ENCODE results near the gene PSMD14. TPM values are rescaled to one million over a fixed set of nuclear protein-coding genes. Genes with fewer than 3 reads are reported as not detected.

Gene PSMD14
- total and polyA plus RNA-seq, 2 of the 13 experiments (the other 11 are each of a cell fraction or from before 2014, with no cell fraction given): 60.6 to 149 TPM

DNA sequence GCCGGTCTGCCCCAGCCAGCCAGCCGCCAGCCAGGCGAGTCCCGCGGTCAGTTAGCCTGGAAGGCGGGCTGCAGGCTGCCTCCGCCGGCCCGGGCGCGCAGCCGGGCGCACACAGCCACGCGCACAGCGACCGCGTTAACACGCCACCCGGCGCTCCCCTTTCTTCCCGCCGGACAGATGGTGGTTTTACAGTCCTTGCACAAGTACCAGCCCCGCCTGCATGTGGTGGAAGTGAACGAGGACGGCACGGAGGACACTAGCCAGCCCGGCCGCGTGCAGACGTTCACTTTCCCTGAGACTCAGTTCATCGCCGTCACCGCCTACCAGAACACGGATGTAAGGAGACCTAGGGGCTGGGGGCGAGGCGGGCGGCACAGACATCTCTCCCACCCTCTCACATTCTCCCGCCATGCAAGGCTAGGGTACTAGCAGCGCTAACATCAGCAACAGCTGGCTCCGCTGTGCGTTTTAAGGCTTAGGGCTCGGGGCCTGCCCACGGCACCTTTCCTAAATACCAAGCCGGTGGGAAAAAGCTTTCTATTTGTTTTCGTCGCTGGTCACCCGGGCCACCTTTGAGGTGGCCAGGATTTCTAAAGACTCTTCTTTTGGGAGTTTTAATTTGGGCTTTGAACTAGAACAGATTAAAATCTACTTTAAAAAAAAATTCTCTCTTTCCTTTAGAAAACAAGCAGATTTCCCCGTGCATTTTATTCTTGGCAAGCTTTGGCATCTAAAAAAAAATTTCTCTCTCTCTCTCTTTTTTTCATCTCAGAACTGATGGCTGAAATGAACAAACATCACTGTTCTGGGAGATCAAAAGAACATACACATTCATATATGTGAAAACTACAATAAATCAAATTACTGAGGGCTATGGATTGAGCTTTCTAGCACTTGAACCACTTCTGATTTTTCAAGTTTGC is 110.8 kb downstream of the PSMD14 start (continued):
- TF ChIP-seq, protein P1, sequence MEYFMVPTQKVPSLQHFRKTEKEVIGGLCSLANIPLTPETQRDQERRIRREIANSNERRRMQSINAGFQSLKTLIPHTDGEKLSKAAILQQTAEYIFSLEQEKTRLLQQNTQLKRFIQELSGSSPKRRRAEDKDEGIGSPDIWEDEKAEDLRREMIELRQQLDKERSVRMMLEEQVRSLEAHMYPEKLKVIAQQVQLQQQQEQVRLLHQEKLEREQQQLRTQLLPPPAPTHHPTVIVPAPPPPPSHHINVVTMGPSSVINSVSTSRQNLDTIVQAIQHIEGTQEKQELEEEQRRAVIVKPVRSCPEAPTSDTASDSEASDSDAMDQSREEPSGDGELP (IDR thresholded peaks at IDR 0.05; ENCODE audit: borderline replicate concordance, low read depth): no peak
- TF ChIP-seq UBTF (CRISPR knock-in tag; IDR thresholded peaks at IDR 0.05): peak; percentile 83; the same call in 1 of the 2 replicates
- no peak for TF ChIP-seq POLR2A (IDR thresholded peaks at IDR 0.05; ENCODE audit: insufficient read depth in 1 of 2, low read depth in 2 of 2, low read length in 2 of 2)
- TF ChIP-seq ZNF557 (CRISPR knock-in tag; IDR thresholded peaks at IDR 0.05): no peak
- TF ChIP-seq, protein P2, sequence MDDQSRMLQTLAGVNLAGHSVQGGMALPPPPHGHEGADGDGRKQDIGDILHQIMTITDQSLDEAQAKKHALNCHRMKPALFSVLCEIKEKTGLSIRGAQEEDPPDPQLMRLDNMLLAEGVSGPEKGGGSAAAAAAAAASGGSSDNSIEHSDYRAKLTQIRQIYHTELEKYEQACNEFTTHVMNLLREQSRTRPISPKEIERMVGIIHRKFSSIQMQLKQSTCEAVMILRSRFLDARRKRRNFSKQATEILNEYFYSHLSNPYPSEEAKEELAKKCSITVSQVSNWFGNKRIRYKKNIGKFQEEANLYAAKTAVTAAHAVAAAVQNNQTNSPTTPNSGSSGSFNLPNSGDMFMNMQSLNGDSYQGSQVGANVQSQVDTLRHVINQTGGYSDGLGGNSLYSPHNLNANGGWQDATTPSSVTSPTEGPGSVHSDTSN (CRISPR knock-in tag; IDR thresholded peaks at IDR 0.05; ENCODE audit: borderline replicate concordance): no peak
- TF ChIP-seq ELF3 (CRISPR knock-in tag; IDR thresholded peaks at IDR 0.05): no peak
- no peak for TF ChIP-seq ZNF253 (CRISPR knock-in tag; IDR thresholded peaks at IDR 0.05; ENCODE audit: borderline replicate concordance)
- no peak for TF ChIP-seq ETV5 (CRISPR knock-in tag; IDR thresholded peaks at IDR 0.05; ENCODE audit: borderline replicate concordance)
- TF ChIP-seq ZNF124 (CRISPR knock-in tag; IDR thresholded peaks at IDR 0.05): no peak
- no peak for TF ChIP-seq ZNF207 (IDR thresholded peaks at IDR 0.05; ENCODE audit: borderline replicate concordance)
- TF ChIP-seq IRX3 (CRISPR knock-in tag; IDR thresholded peaks at IDR 0.05; ENCODE audit: borderline replicate concordance, low read depth): no peak
- TF ChIP-seq, protein P3, sequence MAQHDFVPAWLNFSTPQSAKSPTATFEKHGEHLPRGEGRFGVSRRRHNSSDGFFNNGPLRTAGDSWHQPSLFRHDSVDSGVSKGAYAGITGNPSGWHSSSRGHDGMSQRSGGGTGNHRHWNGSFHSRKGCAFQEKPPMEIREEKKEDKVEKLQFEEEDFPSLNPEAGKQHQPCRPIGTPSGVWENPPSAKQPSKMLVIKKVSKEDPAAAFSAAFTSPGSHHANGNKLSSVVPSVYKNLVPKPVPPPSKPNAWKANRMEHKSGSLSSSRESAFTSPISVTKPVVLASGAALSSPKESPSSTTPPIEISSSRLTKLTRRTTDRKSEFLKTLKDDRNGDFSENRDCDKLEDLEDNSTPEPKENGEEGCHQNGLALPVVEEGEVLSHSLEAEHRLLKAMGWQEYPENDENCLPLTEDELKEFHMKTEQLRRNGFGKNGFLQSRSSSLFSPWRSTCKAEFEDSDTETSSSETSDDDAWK (CRISPR knock-in tag; IDR thresholded peaks at IDR 0.05): no peak
- TF ChIP-seq ZNF414 (CRISPR knock-in tag; IDR thresholded peaks at IDR 0.05): no peak
- no peak for TF ChIP-seq PHF21A (CRISPR knock-in tag; IDR thresholded peaks at IDR 0.05)
- no peak for TF ChIP-seq KLF15 (CRISPR knock-in tag; IDR thresholded peaks at IDR 0.05; ENCODE audit: borderline replicate concordance)

Data from HepG2 (cell line).